Fibroblast of pulmonary artery (primary cell): ENCODE results near the gene GALNT5.
"Not testable (repeated sequence)": the region's sequence is repeated elsewhere in the genome, so short reads cannot be mapped to it uniquely, and the experiment has no call there.

ENCODE experiments used
- DNase-seq: peaks from one replicate; pipeline ENCODE4 v3.0.0-alpha.2; 2010; ENCODE audit warnings: low read depth
- H3K4me3 ChIP-seq: replicated peaks from 2 replicates; pipeline ENCODE4 v1.5.1; 2011; ENCODE audit warnings: low read depth, mild to moderate bottlenecking, control low read depth, low read length, moderate library complexity
- CTCF ChIP-seq: IDR thresholded peaks from 2 replicates; pipeline ENCODE4 v1.5.1; 2011; ENCODE audit warnings: mild to moderate bottlenecking, control low read depth, low read length, inconsistent platforms; ENCODE audit errors: missing control alignments

GALNT5 gene

GRCh38 chr2:157269060-157269459, 11.6 kb downstream of the GALNT5 start:
- no peak for DNase-seq
- no peak overlapping the region for H3K4me3 ChIP-seq
- no peak for TF ChIP-seq CTCF

GRCh38 chr2:157269922-157270321, 12.4 kb downstream of the GALNT5 start:
- no peak for DNase-seq
- H3K4me3 ChIP-seq = no peak overlapping the region
- TF ChIP-seq CTCF = no peak

- H3K4me3 ChIP-seq = no peak overlapping the region
- DNase-seq = no peak
- no peak for TF ChIP-seq CTCF
Observed at GRCh38 chr2:157271590-157272203, 14.2 kb downstream of the GALNT5 start.

GRCh38 chr2:157279311-157279710, 21.8 kb downstream of the GALNT5 start:
- not testable (repeated sequence) for DNase-seq, H3K4me3 ChIP-seq

- no peak overlapping the region for H3K4me3 ChIP-seq
- no peak for TF ChIP-seq CTCF
- no peak for DNase-seq
Observed at GRCh38 chr2:157281316-157281715, 23.8 kb downstream of the GALNT5 start.

GRCh38 chr2:157283468-157283867, 26.0 kb downstream of the GALNT5 start:
- no peak overlapping the region for H3K4me3 ChIP-seq
- TF ChIP-seq CTCF = no peak
- no peak for DNase-seq

- H3K4me3 ChIP-seq = no peak overlapping the region
- no peak for DNase-seq
- TF ChIP-seq CTCF = no peak
Observed at GRCh38 chr2:157287160-157287559, 29.7 kb downstream of the GALNT5 start.

- no peak for TF ChIP-seq CTCF
- DNase-seq = no peak
- H3K4me3 ChIP-seq = no peak overlapping the region
Observed at GRCh38 chr2:157290525-157290924, 33.0 kb downstream of the GALNT5 start.
